H1 (cell line): ENCODE measurements around the gene ARHGAP22. TPM values are rescaled to one million over a fixed set of nuclear protein-coding genes. Genes with fewer than 3 reads are reported as not detected.

ENCODE experiments used
- RBBP5 ChIP-seq: IDR thresholded peaks from 2 replicates; pipeline ENCODE4 v1.7.1; 2012; ENCODE audit warnings: low read depth, mild to moderate bottlenecking, inconsistent platforms, low read length, moderate library complexity, borderline replicate concordance
- TAF7 ChIP-seq: optimal IDR thresholded peaks from 2 replicates; pipeline ENCODE3; 2011; ENCODE audit warnings: low read depth, mild to moderate bottlenecking, inconsistent platforms, low read length, moderate library complexity, borderline replicate concordance
- TEAD4 ChIP-seq: IDR thresholded peaks from 2 replicates; pipeline ENCODE4 v1.6.1; 2012; ENCODE audit warnings: low read depth, low read length, inconsistent platforms, mixed read lengths
- polyA plus RNA-seq, 7 experiments: library from polyadenylated mRNA; depleted of rRNA in 3 of 7; stranded (reverse) in 5 of 7; unstranded in 2 of 7; fragments of >200 nt in 5 of 7; fragments of 200-250 nt in 2 of 7; gene quantifications; 1 replicate in 5 of 7; 2 replicates in 1 of 7; 4 replicates in 1 of 7; pipeline versions ENCODE4 v1.2.1 to v1.2.3, GENCODE V29; 2011 to 2013; ENCODE audit warnings: missing spikeins in 2 of 7, mixed read lengths in 2 of 7
- total RNA-seq: library from RNA; stranded (reverse); fragmentation: NEBNext Ultra II Directional; extraction: Animal tissue kit (Norgen Biotek cat#: 25700); gene quantifications from 2 replicates; pipeline ENCODE4 v1.2.1, GENCODE V29; 2021
- TF ChIP-seq, protein P1 (sequence below): IDR thresholded peaks from 2 replicates; pipeline ENCODE4 v1.6.1; 2011; ENCODE audit warnings: low read length, improper control_type of control experiment

Gene ARHGAP22
- total and polyA plus RNA-seq, 2 of the 8 experiments (the other 6 are each of a cell fraction or from before 2014, with no cell fraction given): 3.6 to 11.2 TPM

DNA sequence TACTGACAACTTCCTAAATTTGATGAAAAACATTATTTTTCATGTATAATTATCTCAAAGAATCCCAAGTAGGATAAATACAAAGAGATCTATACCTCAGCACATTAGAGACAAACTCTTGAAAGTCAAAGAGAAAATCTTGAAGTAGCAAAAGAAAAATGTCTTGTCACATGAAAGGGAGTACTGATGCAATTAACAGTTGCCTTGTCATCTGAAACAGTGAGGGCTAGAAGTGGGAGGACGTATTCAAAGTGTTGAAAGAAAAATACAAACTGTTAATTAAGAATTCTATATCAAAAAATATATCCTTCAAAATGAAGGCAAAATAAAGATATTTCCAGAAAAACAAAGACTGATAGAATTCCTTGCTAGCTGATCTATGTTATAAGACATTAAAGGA, 35.5 kb upstream of the ARHGAP22 start (continued):
- TF ChIP-seq, protein P1, sequence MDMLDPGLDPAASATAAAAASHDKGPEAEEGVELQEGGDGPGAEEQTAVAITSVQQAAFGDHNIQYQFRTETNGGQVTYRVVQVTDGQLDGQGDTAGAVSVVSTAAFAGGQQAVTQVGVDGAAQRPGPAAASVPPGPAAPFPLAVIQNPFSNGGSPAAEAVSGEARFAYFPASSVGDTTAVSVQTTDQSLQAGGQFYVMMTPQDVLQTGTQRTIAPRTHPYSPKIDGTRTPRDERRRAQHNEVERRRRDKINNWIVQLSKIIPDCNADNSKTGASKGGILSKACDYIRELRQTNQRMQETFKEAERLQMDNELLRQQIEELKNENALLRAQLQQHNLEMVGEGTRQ: no peak
- TF ChIP-seq RBBP5: no peak
- TF ChIP-seq TAF7: no peak
- no peak for TF ChIP-seq TEAD4
